Measurements from ENCODE around the gene AATK. TPM values are rescaled to one million over a fixed set of nuclear protein-coding genes. Genes with fewer than 3 reads are reported as not detected.

Gene AATK
- polyA plus RNA-seq, 1 of the 3 experiments (the other 2 are of a cell fraction), result 0.51 TPM

GRCh38 chr17:81070541-81071246, 95.3 kb downstream of the AATK start:
- Histone ChIP-seq H4K20me1 (ENCODE audit: insufficient read depth) (peaks cover 8% of the 10 kb centered on the region), H3K4me2 (no peak overlapping the region), H3K27ac (ENCODE audit: low read depth in 2 of 2, low read length in 1 of 2) (no peak overlapping the region), H3K9me3 (no peaks in the 10 kb centered on the region), H3K36me3 (replicated peaks in 1 of 2; ENCODE audit: control insufficient read depth in 1 of 2, insufficient read depth in 2 of 2, low read length in 1 of 2) (no peaks in the 10 kb centered on the region), H2AFZ (ENCODE audit: low read depth) (no peak overlapping the region), H3K79me2 (ENCODE audit: insufficient read depth) (no peaks in the 10 kb centered on the region), H3K9ac (no peak overlapping the region), H3F3A (replicated peaks; ENCODE audit: insufficient read depth) (no peaks in the 10 kb centered on the region), H3K4me1 (ENCODE audit: control insufficient read depth in 1 of 2, insufficient read depth in 2 of 2, low read depth in 1 of 2, low read length in 1 of 2) (peaks cover 0 to 48% of the 10 kb centered on the region in 2 experiments; a peak in 1 of 4 replicates), H3K27me3 (ENCODE audit: insufficient read depth) (no peaks in the 10 kb centered on the region), H3K9me2 (no peaks in the 10 kb centered on the region), H3K4me3 (ENCODE audit: low read depth in 2 of 2, low read length in 1 of 2) (no peak overlapping the region)
- TF ChIP-seq MXI1 (IDR thresholded peaks at IDR 0.05; ENCODE audit: low read depth, low read length) (no peak), SMC3 (IDR thresholded peaks at IDR 0.05; ENCODE audit: low read depth, low read length) (no peak), FOSL2 (IDR thresholded peaks at IDR 0.05; ENCODE audit: borderline replicate concordance, low read depth) (no peak), ZBTB33 (IDR thresholded peaks at IDR 0.05; ENCODE audit: borderline replicate concordance, low read depth) (no peak), MEF2A (IDR thresholded peaks at IDR 0.05; ENCODE audit: borderline replicate concordance, low read depth) (no peak)
- 97% methylated on average over 21 of the region's 25 CpGs for WGBS (ENCODE audit: low lambda C conversion rate)
- CTCF ChIA-PET, result interaction anchor here (0.6 to 3.3 kb wide), 12 partner anchors 9 to 90 kb away, joined by 3 to 13 read pairs (median 4); no protein-coding TSS in a partner anchor
- no peak for DNase-seq
- POLR2A ChIA-PET, result no interaction called here

- Histone ChIP-seq H3K79me2 (ENCODE audit: insufficient read depth) (no peaks in the 10 kb centered on the region), H3K9me3 (no peaks in the 10 kb centered on the region), H3K9ac (no peak overlapping the region), H3K9me2 (no peaks in the 10 kb centered on the region), H3K4me3 (ENCODE audit: low read depth in 2 of 2, low read length in 1 of 2) (no peak overlapping the region), H4K20me1 (ENCODE audit: insufficient read depth) (peaks cover 12% of the 10 kb centered on the region), H3K27ac (ENCODE audit: low read depth in 2 of 2, low read length in 1 of 2) (no peak overlapping the region), H3K36me3 (replicated peaks in 1 of 2; ENCODE audit: control insufficient read depth in 1 of 2, insufficient read depth in 2 of 2, low read length in 1 of 2) (no peaks in the 10 kb centered on the region), H3K4me1 (ENCODE audit: control insufficient read depth in 1 of 2, insufficient read depth in 2 of 2, low read depth in 1 of 2, low read length in 1 of 2) (peaks cover 0 to 50% of the 10 kb centered on the region in 2 experiments; a peak in 1 of 4 replicates), H3K27me3 (ENCODE audit: insufficient read depth) (no peaks in the 10 kb centered on the region), H3K4me2 (no peak overlapping the region), H3F3A (replicated peaks; ENCODE audit: insufficient read depth) (no peaks in the 10 kb centered on the region), H2AFZ (ENCODE audit: low read depth) (no peak overlapping the region)
- WGBS (ENCODE audit: low lambda C conversion rate), result 96% methylated on average over 20 of the region's 23 CpGs
- TF ChIP-seq IRF3 (IDR thresholded peaks at IDR 0.05; ENCODE audit: low read depth, low read length) (no peak), RXRA (IDR thresholded peaks at IDR 0.05; ENCODE audit: borderline replicate concordance, low read depth) (no peak), SIN3A (IDR thresholded peaks at IDR 0.05; ENCODE audit: borderline replicate concordance, low read depth, low read length) (no peak), TCF12 (IDR thresholded peaks at IDR 0.05) (no peak), REST (IDR thresholded peaks at IDR 0.05; ENCODE audit: low read depth, low read length) (no peak), MAX (IDR thresholded peaks at IDR 0.05; ENCODE audit: low read depth) (no peak), FOSL2 (IDR thresholded peaks at IDR 0.05; ENCODE audit: borderline replicate concordance, low read depth) (no peak), TAF1 (IDR thresholded peaks at IDR 0.05; ENCODE audit: borderline replicate concordance, low read depth, low read length) (no peak), ZBTB33 (IDR thresholded peaks at IDR 0.05; ENCODE audit: borderline replicate concordance, low read depth) (no peak)
- no peak for DNase-seq
- ChIA-PET POLR2A (no interaction called here), CTCF (interaction anchor here (1.1 to 3.2 kb wide), 3 partner anchors 17 to 45 kb away, joined by 3 to 13 read pairs (median 4); no protein-coding TSS in a partner anchor)
Measured at GRCh38 chr17:81069135-81069645, 96.8 kb downstream of the AATK start.
